Mesodermal cell (in vitro differentiated cells): Measurements from ENCODE around the gene LCN6.

Source experiments
- H3K27ac ChIP-seq: 2 replicates; pipeline ENCODE4 v1.7.0; 2013; ENCODE audit warnings: mild to moderate bottlenecking, low read depth, low read length, moderate library complexity; ENCODE audit not compliant: severe bottlenecking
- H3K36me3 ChIP-seq: 2 replicates; pipeline ENCODE4 v1.7.1; 2013; ENCODE audit warnings: mild to moderate bottlenecking, low read length, moderate library complexity; ENCODE audit not compliant: control insufficient read depth, insufficient read depth
- H3K4me1 ChIP-seq: one replicate; pipeline ENCODE4 v1.7.1; 2013; ENCODE audit warnings: mild to moderate bottlenecking, low read length; ENCODE audit not compliant: insufficient read depth, control insufficient read depth, poor library complexity, severe bottlenecking
- H3K4me3 ChIP-seq: 2 replicates; pipeline ENCODE4 v1.7.0; 2013; ENCODE audit warnings: low read length, control low read depth, mild to moderate bottlenecking; ENCODE audit not compliant: insufficient read depth, poor library complexity, severe bottlenecking; ENCODE audit errors: extremely low read depth
- H3K9me3 ChIP-seq: 2 replicates; pipeline ENCODE4 v1.7.1; 2013; ENCODE audit warnings: mild to moderate bottlenecking, low read length, moderate library complexity; ENCODE audit not compliant: control insufficient read depth
- WGBS, 2 experiments: methylation state at CpG; one replicate each; pipeline ENCODE4 v1.1.5; 2013; ENCODE audit warnings: missing lambda C conversion rate in 2 of 2; ENCODE audit not compliant: insufficient coverage in 2 of 2; 5-methylcytosine and 5-hydroxymethylcytosine counted together

Gene LCN6

GRCh38 chr9:136703276-136703860, 45.0 kb downstream of the LCN6 start:
- H3K27ac ChIP-seq = no peak overlapping the region
- peaks cover 13% of the 10 kb centered on the region for H3K4me1 ChIP-seq
- no peaks in the 10 kb centered on the region for H3K36me3 ChIP-seq
- H3K4me3 ChIP-seq = no peak overlapping the region
- WGBS, 2 experiments = 88 to 92% methylated on average over 10 to 12 of the region's 12 CpGs
- H3K9me3 ChIP-seq = no peaks in the 10 kb centered on the region

GRCh38 chr9:136701668-136702053, 46.7 kb downstream of the LCN6 start:
- H3K27ac ChIP-seq = no peak overlapping the region
- H3K4me1 ChIP-seq = peaks cover 20% of the 10 kb centered on the region
- H3K9me3 ChIP-seq = no peaks in the 10 kb centered on the region
- H3K36me3 ChIP-seq = no peaks in the 10 kb centered on the region
- no peak overlapping the region for H3K4me3 ChIP-seq
- 70 to 83% methylated on average over 3 of the region's 10 CpGs for WGBS, 2 experiments

GRCh38 chr9:136700959-136701667, 47.2 kb downstream of the LCN6 start:
- WGBS, 2 experiments = 68 to 74% methylated on average over 38 of the region's 38 CpGs
- H3K4me3 ChIP-seq = no peak overlapping the region
- peaks cover 20% of the 10 kb centered on the region for H3K4me1 ChIP-seq
- no peak overlapping the region for H3K27ac ChIP-seq
- H3K36me3 ChIP-seq = no peaks in the 10 kb centered on the region
- no peaks in the 10 kb centered on the region for H3K9me3 ChIP-seq

- no peak overlapping the region for H3K27ac ChIP-seq
- no peak overlapping the region for H3K4me3 ChIP-seq
- H3K9me3 ChIP-seq = no peaks in the 10 kb centered on the region
- H3K4me1 ChIP-seq = peaks cover 16% of the 10 kb centered on the region
- no peaks in the 10 kb centered on the region for H3K36me3 ChIP-seq
- 83 to 89% methylated on average over 10 to 13 of the region's 13 CpGs for WGBS, 2 experiments
Measured at GRCh38 chr9:136700304-136700703, 48.0 kb downstream of the LCN6 start.

GRCh38 chr9:136698635-136699246, 49.6 kb downstream of the LCN6 start:
- no peaks in the 10 kb centered on the region for H3K9me3 ChIP-seq
- WGBS, 2 experiments = 94 to 100% methylated on average over 2 to 4 of the region's 11 CpGs
- no peak overlapping the region for H3K27ac ChIP-seq
- H3K4me1 ChIP-seq = peaks cover 16% of the 10 kb centered on the region
- no peak overlapping the region for H3K4me3 ChIP-seq
- H3K36me3 ChIP-seq = no peaks in the 10 kb centered on the region

- 91 to 93% methylated on average over 15 to 17 of the region's 20 CpGs for WGBS, 2 experiments
- H3K4me3 ChIP-seq = no peak overlapping the region
- peaks cover 16% of the 10 kb centered on the region for H3K4me1 ChIP-seq
- H3K36me3 ChIP-seq = no peaks in the 10 kb centered on the region
- no peaks in the 10 kb centered on the region for H3K9me3 ChIP-seq
- H3K27ac ChIP-seq = no peak overlapping the region
Measured at GRCh38 chr9:136697821-136698526, 50.4 kb downstream of the LCN6 start.

- Histone ChIP-seq H3K4me1 (peaks cover 20% of the 10 kb centered on the region), H3K36me3 (no peaks in the 10 kb centered on the region), H3K4me3 (no peak overlapping the region), H3K9me3 (no peaks in the 10 kb centered on the region), H3K27ac (no peak overlapping the region)
- WGBS, 2 experiments = 86 to 92% methylated on average over 21 to 23 of the region's 23 CpGs
Measured at GRCh38 chr9:136697146-136697820, 51.0 kb downstream of the LCN6 start.

- Histone ChIP-seq H3K4me1 (peaks cover 20% of the 10 kb centered on the region), H3K4me3 (no peak overlapping the region), H3K9me3 (no peaks in the 10 kb centered on the region), H3K36me3 (no peaks in the 10 kb centered on the region), H3K27ac (no peak overlapping the region)
- 92% methylated on average over 7 of the region's 9 CpGs for WGBS, 2 experiments
Measured at GRCh38 chr9:136696502-136696901, 51.8 kb downstream of the LCN6 start.

- 91 to 93% methylated on average over 16 to 23 of the region's 23 CpGs for WGBS, 2 experiments
- peaks cover 14% of the 10 kb centered on the region for H3K4me1 ChIP-seq
- H3K9me3 ChIP-seq = no peaks in the 10 kb centered on the region
- no peak overlapping the region for H3K27ac ChIP-seq
- H3K4me3 ChIP-seq = no peak overlapping the region
- H3K36me3 ChIP-seq = no peaks in the 10 kb centered on the region
Measured at GRCh38 chr9:136695955-136696354, 52.4 kb downstream of the LCN6 start.

- Histone ChIP-seq H3K9me3 (no peaks in the 10 kb centered on the region), H3K4me1 (peaks cover 13% of the 10 kb centered on the region), H3K4me3 (no peak overlapping the region), H3K27ac (no peak overlapping the region), H3K36me3 (no peaks in the 10 kb centered on the region)
- 82 to 87% methylated on average over 10 of the region's 10 CpGs for WGBS, 2 experiments
Measured at GRCh38 chr9:136695435-136695895, 52.9 kb downstream of the LCN6 start.
